GM19193 (cell line): Measurements from ENCODE around the gene SH3RF3.

Experiments used
- POLR2A ChIP-seq: IDR thresholded peaks from 4 replicates; pipeline ENCODE4 v1.6.1; 2011; ENCODE audit not compliant: insufficient read depth, insufficient read length; ENCODE audit errors: extremely low read depth

SH3RF3 gene

GRCh38 chr2:109254174-109254904, 125.3 kb downstream of the SH3RF3 start:
- no peak for TF ChIP-seq POLR2A

GRCh38 chr2:109255654-109256053, 126.6 kb downstream of the SH3RF3 start:
- TF ChIP-seq POLR2A, result no peak

- TF ChIP-seq POLR2A, result no peak
Observed at GRCh38 chr2:109256111-109256510, 127.1 kb downstream of the SH3RF3 start.

- TF ChIP-seq POLR2A, result no peak
Observed at GRCh38 chr2:109256921-109257320, 127.9 kb downstream of the SH3RF3 start.

GRCh38 chr2:109257653-109258052, 128.6 kb downstream of the SH3RF3 start:
- no peak for TF ChIP-seq POLR2A

- no peak for TF ChIP-seq POLR2A
Observed at GRCh38 chr2:109258376-109258775, 129.4 kb downstream of the SH3RF3 start.

GRCh38 chr2:109258905-109259540, 130.0 kb downstream of the SH3RF3 start:
- TF ChIP-seq POLR2A, result no peak

- no peak for TF ChIP-seq POLR2A
Observed at GRCh38 chr2:109259671-109260070, 130.7 kb downstream of the SH3RF3 start.

GRCh38 chr2:109260116-109260855, 131.3 kb downstream of the SH3RF3 start:
- no peak for TF ChIP-seq POLR2A

- TF ChIP-seq POLR2A, result no peak
Observed at GRCh38 chr2:109260886-109261700, 132.1 kb downstream of the SH3RF3 start.

- TF ChIP-seq POLR2A, result no peak
Observed at GRCh38 chr2:109261906-109262631, 133.1 kb downstream of the SH3RF3 start.

- no peak for TF ChIP-seq POLR2A
Observed at GRCh38 chr2:109264595-109265328, 135.8 kb downstream of the SH3RF3 start.

GRCh38 chr2:109265369-109265768, 136.4 kb downstream of the SH3RF3 start:
- TF ChIP-seq POLR2A, result no peak

- TF ChIP-seq POLR2A, result no peak
Observed at GRCh38 chr2:109265953-109266352, 136.9 kb downstream of the SH3RF3 start.
